ENCODE results near the gene RPS25. TPM values are rescaled to one million over a fixed set of nuclear protein-coding genes. Genes with fewer than 3 reads are reported as not detected.

Gene RPS25
- total RNA-seq, 2 experiments from 2014 or later: 1,395 to 1,648 TPM

DNA sequence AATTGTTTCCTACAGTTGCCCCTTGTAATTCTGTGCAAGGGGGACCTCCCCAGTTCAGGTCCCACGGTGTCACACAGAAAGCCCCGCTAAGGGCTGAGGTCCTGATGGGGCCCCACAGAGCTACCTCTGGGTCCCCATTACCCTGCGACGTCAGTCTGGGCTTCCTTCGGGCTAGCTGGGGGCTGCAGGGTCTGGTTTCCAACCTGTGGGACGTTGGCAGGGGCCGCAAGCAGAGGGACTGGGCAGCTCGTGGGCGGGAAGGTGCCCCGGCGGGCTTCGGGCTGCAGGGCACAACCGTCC is 11.8 kb upstream of the RPS25 start:
- POLR2A ChIA-PET: interaction anchor here (1.0 to 1.6 kb wide), 3 partner anchors 14 to 230 kb away, joined by 3 to 6 read pairs (median 4); no protein-coding TSS in a partner anchor
- peak overlapping the region; percentile 69; the same call in 1 of the 2 replicates for H2AFZ ChIP-seq (ENCODE audit: low read length)
- H3K27ac ChIP-seq (ENCODE audit: low read depth, low read length, poor library complexity, severe bottlenecking): peak overlapping the region; percentile 4
- H3K4me2 ChIP-seq (ENCODE audit: low read length): peak overlapping the region; percentile 89
- intact Hi-C loops (cut with micrococcal nuclease; ENCODE audit: unreplicated experiment): loop anchor here (1.0 kb wide), 1 partner anchor 27 kb away; the partner anchor contains the start of gene HYOU1
- BruUV-seq (replicated peaks): no TSS peak
- DNase-seq (ENCODE audit: low spot score): no peak
- H3K4me1 ChIP-seq (ENCODE audit: insufficient read depth, low read length, poor library complexity, severe bottlenecking): peaks cover 21% of the 10 kb centered on the region
- no peaks in the 10 kb centered on the region for H4K20me1 ChIP-seq (ENCODE audit: insufficient read depth, low read length)
- H3K9me3 ChIP-seq (ENCODE audit: low read length): no peaks in the 10 kb centered on the region
- no peaks in the 10 kb centered on the region for H3K79me2 ChIP-seq (ENCODE audit: insufficient read depth, low read depth, low read length)
- CTCF ChIA-PET (ENCODE audit: unreplicated experiment): no interaction called here
- H3K9me2 ChIP-seq (ENCODE audit: insufficient read depth, low read length): no peaks in the 10 kb centered on the region
- TF ChIP-seq, protein P1, sequence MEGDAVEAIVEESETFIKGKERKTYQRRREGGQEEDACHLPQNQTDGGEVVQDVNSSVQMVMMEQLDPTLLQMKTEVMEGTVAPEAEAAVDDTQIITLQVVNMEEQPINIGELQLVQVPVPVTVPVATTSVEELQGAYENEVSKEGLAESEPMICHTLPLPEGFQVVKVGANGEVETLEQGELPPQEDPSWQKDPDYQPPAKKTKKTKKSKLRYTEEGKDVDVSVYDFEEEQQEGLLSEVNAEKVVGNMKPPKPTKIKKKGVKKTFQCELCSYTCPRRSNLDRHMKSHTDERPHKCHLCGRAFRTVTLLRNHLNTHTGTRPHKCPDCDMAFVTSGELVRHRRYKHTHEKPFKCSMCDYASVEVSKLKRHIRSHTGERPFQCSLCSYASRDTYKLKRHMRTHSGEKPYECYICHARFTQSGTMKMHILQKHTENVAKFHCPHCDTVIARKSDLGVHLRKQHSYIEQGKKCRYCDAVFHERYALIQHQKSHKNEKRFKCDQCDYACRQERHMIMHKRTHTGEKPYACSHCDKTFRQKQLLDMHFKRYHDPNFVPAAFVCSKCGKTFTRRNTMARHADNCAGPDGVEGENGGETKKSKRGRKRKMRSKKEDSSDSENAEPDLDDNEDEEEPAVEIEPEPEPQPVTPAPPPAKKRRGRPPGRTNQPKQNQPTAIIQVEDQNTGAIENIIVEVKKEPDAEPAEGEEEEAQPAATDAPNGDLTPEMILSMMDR (conservative IDR thresholded peaks at IDR 0.05; ENCODE audit: low read length): no peak
- no peak for TF ChIP-seq EZH2phosphoT487 (IDR thresholded peaks at IDR 0.05; ENCODE audit: borderline replicate concordance, low read depth, low read length)
- H3K4me3 ChIP-seq (ENCODE audit: low read depth, low read length, poor library complexity, severe bottlenecking): peak overlapping the region; percentile 80
- peaks cover 12% of the 10 kb centered on the region for H3K36me3 ChIP-seq (ENCODE audit: insufficient read depth, low read length)

DNA sequence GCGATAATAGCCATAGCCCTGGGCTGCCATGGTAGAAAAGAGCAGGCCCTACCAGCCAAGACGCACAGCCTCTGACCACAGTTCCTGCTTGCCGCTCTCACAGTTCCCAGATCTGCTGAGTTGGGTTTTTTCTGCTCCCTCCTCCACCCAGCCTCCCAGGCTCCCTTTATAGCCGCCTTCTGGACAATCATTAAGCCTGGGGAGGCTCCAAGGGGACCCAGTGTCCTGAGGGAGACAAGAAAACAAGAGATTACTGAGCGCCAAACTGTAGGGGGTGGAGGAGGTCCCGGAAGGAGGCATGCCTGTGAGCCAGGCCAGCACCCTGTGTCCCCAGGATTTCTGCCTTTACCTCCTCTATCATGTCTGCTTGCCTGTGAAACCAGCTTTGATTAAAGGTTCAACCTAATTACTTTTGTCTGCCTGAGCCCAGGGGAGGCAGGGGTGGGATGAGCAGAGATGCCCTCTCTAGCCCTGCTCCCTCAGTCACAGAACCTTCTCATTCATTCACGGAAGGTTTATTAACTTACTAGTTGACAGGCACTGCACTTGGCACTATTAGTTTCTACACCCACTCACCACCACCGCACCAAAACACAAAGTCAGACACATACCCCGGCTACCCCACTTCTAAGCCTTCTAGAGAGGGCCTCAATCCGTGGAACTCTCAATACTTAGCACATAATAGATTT is 11.3 kb upstream of the RPS25 start:
- no peaks in the 10 kb centered on the region for H3K9me3 ChIP-seq (ENCODE audit: low read length)
- H3K4me3 ChIP-seq (ENCODE audit: low read depth, low read length, poor library complexity, severe bottlenecking): peak overlapping the region; percentile 80
- TF ChIP-seq EZH2phosphoT487 (IDR thresholded peaks at IDR 0.05; ENCODE audit: borderline replicate concordance, low read depth, low read length): no peak
- TF ChIP-seq, protein P1 (conservative IDR thresholded peaks at IDR 0.05; ENCODE audit: low read length): no peak
- POLR2A ChIA-PET: interaction anchor here (0.6 to 1.6 kb wide), 3 partner anchors 14 to 87 kb away, joined by 4 to 6 read pairs (median 5); no protein-coding TSS in a partner anchor
- H3K9me2 ChIP-seq (ENCODE audit: insufficient read depth, low read length): no peaks in the 10 kb centered on the region
- intact Hi-C loops (cut with micrococcal nuclease; ENCODE audit: unreplicated experiment): loop anchor here (1.0 kb wide), 1 partner anchor 28 kb away; the partner anchor contains the start of gene HYOU1
- H3K36me3 ChIP-seq (ENCODE audit: insufficient read depth, low read length): peaks cover 16% of the 10 kb centered on the region
- peaks cover 21% of the 10 kb centered on the region for H3K4me1 ChIP-seq (ENCODE audit: insufficient read depth, low read length, poor library complexity, severe bottlenecking)
- no peaks in the 10 kb centered on the region for H4K20me1 ChIP-seq (ENCODE audit: insufficient read depth, low read length)
- H3K4me2 ChIP-seq (ENCODE audit: low read length): peak overlapping the region; percentile 89
- no peak for DNase-seq (ENCODE audit: low spot score)
- 0 out of 2 replicates have a peak overlapping the region, but pooled peaks have one; percentile 5 for H2AFZ ChIP-seq (ENCODE audit: low read length)
- BruUV-seq (replicated peaks): TSS peak; percentile 75
- no peaks in the 10 kb centered on the region for H3K79me2 ChIP-seq (ENCODE audit: insufficient read depth, low read depth, low read length)
- CTCF ChIA-PET (ENCODE audit: unreplicated experiment): no interaction called here
- peak overlapping the region; percentile 4 for H3K27ac ChIP-seq (ENCODE audit: low read depth, low read length, poor library complexity, severe bottlenecking)

DNA sequence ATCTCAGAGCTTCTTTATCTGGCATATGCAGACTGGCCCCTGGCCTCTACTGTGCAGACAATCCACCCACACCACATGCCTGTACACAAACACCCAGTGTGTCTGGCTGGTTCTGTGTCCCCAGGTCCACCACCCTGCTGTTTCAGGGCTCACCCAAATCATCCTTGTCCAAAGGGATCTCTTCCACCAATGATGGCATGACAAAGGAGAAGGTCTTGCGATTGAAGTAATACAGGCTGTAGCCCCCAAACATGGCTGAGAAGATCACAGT is 10.9 kb upstream of the RPS25 start:
- Histone ChIP-seq H3K4me1 (ENCODE audit: insufficient read depth, low read length, poor library complexity, severe bottlenecking) (peaks cover 21% of the 10 kb centered on the region), H3K27ac (ENCODE audit: low read depth, low read length, poor library complexity, severe bottlenecking) (peak overlapping the region; percentile 4), H3K4me2 (ENCODE audit: low read length) (peak overlapping the region; percentile 89), H2AFZ (ENCODE audit: low read length) (no peak overlapping the region), H3K9me2 (ENCODE audit: insufficient read depth, low read length) (no peaks in the 10 kb centered on the region), H3K36me3 (ENCODE audit: insufficient read depth, low read length) (peaks cover 21% of the 10 kb centered on the region), H3K9me3 (ENCODE audit: low read length) (no peaks in the 10 kb centered on the region), H3K79me2 (ENCODE audit: insufficient read depth, low read depth, low read length) (no peaks in the 10 kb centered on the region), H3K4me3 (ENCODE audit: low read depth, low read length, poor library complexity, severe bottlenecking) (peak overlapping the region; percentile 80), H4K20me1 (ENCODE audit: insufficient read depth, low read length) (no peaks in the 10 kb centered on the region)
- TF ChIP-seq, protein P1 (conservative IDR thresholded peaks at IDR 0.05; ENCODE audit: low read length): no peak
- TF ChIP-seq EZH2phosphoT487 (IDR thresholded peaks at IDR 0.05; ENCODE audit: borderline replicate concordance, low read depth, low read length): no peak
- DNase-seq (ENCODE audit: low spot score): no peak
- intact Hi-C loops (cut with micrococcal nuclease; ENCODE audit: unreplicated experiment): no loop called here
- ChIA-PET CTCF (ENCODE audit: unreplicated experiment) (no interaction called here), POLR2A (interaction anchor here (0.6 to 1.6 kb wide), 2 partner anchors 27 to 86 kb away, joined by 4 to 5 read pairs; no protein-coding TSS in a partner anchor)
- no TSS peak for BruUV-seq (replicated peaks)

Data from OCI-LY7 (cell line).